Iris pigment epithelial cell (primary cell): Measurements from ENCODE around the gene GOLGB1.
"Not testable (repeated sequence)": the region's sequence is repeated elsewhere in the genome, so short reads cannot be mapped to it uniquely, and the experiment has no call there.

Experiments used
- DNase-seq: peaks from one replicate; pipeline ENCODE4 v3.0.0-alpha.2; 2011; ENCODE audit warnings: low read depth

Gene GOLGB1, protein sequence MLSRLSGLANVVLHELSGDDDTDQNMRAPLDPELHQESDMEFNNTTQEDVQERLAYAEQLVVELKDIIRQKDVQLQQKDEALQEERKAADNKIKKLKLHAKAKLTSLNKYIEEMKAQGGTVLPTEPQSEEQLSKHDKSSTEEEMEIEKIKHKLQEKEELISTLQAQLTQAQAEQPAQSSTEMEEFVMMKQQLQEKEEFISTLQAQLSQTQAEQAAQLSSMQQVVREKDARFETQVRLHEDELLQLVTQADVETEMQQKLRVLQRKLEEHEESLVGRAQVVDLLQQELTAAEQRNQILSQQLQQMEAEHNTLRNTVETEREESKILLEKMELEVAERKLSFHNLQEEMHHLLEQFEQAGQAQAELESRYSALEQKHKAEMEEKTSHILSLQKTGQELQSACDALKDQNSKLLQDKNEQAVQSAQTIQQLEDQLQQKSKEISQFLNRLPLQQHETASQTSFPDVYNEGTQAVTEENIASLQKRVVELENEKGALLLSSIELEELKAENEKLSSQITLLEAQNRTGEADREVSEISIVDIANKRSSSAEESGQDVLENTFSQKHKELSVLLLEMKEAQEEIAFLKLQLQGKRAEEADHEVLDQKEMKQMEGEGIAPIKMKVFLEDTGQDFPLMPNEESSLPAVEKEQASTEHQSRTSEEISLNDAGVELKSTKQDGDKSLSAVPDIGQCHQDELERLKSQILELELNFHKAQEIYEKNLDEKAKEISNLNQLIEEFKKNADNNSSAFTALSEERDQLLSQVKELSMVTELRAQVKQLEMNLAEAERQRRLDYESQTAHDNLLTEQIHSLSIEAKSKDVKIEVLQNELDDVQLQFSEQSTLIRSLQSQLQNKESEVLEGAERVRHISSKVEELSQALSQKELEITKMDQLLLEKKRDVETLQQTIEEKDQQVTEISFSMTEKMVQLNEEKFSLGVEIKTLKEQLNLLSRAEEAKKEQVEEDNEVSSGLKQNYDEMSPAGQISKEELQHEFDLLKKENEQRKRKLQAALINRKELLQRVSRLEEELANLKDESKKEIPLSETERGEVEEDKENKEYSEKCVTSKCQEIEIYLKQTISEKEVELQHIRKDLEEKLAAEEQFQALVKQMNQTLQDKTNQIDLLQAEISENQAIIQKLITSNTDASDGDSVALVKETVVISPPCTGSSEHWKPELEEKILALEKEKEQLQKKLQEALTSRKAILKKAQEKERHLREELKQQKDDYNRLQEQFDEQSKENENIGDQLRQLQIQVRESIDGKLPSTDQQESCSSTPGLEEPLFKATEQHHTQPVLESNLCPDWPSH (N-terminal part only)

DNA sequence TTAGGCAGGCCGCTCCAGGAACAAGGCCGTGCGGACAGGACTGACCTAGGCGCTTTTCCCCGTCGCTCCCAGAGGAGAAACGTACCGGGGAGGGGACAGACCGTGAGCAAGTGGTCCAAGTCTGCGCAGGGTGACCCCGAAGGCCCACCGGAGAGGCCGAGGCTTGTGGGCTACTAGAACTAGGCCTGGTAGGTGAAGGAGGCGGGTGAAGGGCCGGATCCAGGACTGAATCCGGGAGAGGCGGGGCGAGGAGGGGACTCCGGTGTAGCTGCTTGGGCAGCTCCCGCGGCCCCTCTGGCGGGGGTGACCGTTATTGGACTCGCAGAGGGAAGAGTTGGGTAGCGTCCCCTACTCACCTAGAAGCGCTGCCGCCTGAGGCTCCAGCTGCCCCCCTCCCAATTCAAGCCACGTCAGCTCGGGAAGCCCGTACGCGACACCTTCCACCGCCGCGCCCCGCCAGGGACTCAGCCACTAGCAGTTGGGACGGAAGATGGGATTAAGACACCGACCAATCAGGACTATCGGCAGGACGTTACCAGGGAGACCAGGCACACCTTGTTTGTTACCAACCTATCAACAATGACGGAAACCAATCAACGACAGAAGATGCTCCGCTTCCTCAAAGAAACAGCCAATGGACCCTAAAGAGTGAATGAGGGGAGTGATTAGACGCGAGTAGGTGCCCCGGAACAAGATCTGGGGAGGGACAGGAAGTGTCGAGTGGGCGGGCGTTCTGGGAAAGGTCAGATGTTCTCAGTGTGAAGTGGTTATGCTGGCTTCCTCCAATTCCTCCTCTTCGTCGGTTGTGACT lies at the start of gene GOLGB1:
Gene GOLGB1, minus strand, starts transcription at position 466 of the 811 bp plus-strand sequence. CDS start 18,770 bp downstream, outside the sequence.
- peak; percentile 100 for DNase-seq

DNA sequence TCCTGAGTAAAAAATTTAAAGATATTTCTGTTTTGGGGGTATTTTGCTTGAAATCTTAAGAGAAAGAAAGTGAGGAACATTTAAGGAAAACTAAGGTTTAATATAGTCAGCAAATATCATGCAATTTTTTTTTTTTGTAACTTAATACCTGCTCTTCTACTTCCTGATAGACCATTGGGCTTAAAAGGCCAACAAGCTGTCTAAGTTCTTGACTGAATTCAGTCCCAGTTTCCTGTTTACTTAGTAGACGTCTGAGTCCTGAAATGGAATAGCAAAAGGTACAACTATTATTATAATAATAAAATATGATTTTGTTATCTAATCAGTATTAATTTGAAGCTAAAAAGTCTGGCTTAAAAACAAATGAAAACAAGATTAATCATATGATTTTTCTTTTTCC lies 47.4 kb upstream of the GOLGB1 start:
- peak; percentile 28 for DNase-seq

DNA sequence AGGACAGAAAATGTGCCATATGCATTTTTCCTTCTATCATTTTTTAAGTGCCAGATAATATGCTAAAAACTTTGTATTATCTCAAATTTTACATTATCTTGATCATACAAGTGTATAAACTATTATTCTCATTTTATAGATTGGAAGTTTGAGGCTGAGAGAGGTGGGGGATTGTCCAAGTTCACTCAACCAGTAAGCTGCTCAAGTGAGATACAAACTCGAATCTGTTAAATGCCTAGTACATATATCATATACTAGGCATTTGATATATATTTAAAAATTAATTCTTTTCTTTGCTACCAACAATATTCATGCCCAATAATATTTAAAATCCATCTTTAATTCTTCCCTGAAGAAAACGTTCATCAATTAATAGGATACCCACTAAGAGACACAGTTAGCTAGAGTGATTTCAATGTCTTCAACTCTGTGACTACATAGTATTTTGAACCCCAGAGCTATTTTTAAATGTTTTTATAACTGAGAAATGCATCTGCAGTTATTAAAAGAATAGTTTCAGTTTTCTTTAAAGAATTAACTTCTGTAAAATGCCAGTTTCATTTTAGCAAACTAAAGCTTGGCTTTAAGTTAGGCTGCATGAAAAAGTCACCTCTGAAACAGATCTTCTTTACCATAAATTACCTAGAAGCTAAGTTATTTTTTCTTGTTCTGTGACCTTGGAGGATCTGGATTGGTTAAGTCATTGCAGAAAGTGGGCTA lies 44.9 kb upstream of the GOLGB1 start:
- DNase-seq: no peak

DNA sequence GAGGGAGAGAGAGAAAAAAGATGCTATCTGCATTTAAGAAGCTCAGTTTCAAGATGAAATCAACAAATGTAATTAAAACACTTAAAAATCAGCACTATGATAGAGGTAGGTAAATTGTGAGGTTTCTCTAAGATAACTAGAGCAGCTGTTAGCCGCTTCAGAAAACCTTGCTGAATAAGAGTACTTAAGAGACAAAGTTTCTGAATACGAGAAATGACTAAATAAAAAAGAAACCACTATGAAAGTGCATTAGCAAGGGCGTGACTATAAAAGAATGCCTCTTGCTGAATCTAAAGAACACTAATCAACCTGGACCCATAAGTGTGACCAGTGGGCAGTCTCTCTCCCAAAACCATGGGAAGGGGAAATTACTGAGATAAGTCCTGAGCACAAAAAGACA lies 43.5 kb upstream of the GOLGB1 start:
- DNase-seq: no peak

DNA sequence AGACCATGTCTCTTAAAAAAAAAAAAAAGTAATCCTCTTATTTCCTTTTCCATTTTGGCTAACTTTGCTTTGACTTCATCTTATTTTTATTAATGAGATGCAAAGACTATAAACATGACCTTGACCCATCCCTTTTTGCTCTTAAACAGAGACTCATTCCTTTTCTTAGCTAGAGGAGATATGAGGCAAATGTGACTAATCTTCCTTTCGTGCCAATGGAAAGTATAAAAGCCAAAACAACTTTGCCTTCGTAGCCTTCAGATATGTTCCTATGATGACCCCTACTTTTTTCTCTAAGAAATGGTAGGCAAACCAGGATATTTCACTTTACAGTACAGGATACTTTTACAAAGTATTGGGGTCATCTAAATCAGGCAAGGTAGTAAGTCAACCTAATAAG lies 36.9 kb upstream of the GOLGB1 start:
- DNase-seq: peak; percentile 39

DNA sequence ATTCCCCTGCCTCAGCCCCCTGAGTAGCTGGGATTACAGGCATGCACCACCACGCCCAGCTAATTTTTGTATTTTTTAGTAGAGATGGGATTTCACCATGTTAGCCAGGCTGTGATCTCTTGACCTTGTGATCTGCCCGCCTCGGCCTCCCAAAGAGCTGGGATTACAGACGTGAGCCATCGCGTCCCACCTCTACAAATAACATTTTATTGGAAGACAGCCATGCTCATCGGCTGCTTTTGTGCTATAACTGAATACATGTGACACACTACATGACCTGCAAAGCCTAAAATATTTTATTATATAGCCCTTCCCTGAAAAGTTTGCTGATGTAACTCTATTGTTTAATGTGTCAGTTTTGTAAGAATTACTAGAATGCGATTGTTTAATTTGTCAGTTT lies 33.2 kb upstream of the GOLGB1 start:
- not testable (repeated sequence) for DNase-seq

DNA sequence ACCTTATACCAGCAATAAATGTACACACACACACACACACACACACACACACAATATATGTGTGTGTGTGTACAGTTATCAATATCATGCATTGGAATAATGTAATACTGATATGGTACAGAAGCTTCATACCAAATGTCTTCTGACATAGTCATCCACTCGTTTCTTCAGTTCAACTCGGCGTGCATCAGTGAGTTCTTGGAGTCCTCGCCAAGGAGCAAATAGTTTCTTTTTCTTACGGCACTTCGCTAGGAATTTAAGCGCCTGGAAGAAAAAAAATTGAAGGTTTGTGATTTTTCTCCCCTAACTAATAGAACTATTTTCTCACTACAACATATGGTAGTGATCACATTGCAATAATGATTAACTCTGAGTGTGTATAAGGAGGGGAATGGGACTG lies 32.1 kb upstream of the GOLGB1 start:
- DNase-seq: no peak

DNA sequence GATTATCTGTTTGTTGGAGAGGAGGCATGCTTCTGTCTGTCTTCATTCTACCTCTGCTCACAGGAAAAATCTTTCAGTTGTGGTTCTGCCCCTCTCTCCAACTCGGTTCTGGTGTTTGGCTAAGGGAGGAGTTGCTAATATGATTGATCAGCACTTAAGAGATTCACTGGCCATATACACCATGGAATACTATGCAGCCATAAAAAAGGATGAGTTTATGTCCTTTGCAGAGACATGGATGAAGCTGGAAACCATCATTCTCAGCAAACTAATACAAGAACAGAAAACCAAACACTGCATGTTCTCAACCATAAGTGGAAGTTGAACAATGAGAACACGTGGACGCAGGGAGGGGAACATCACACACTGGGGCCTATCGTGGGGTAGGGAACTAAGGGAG lies 25.6 kb upstream of the GOLGB1 start:
- not testable (repeated sequence) for DNase-seq

DNA sequence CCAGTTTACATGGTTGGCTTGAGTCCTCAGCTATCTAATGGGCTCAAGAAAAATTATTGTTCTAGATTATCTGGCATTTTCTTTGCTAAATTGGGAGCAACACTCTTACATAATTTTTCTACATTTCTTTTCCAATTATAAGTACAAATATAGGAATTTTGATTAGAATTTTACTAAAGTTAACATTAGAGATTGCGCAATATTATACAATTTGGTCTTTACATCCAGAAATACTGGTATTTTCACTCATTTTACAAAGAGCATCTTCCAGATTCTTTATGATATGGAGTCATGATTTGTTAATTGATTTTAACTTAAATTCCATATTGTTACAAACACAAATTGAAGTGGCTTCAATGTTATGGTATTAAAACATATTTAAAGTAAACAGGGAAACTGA lies 19.7 kb upstream of the GOLGB1 start:
- DNase-seq: no peak

DNA sequence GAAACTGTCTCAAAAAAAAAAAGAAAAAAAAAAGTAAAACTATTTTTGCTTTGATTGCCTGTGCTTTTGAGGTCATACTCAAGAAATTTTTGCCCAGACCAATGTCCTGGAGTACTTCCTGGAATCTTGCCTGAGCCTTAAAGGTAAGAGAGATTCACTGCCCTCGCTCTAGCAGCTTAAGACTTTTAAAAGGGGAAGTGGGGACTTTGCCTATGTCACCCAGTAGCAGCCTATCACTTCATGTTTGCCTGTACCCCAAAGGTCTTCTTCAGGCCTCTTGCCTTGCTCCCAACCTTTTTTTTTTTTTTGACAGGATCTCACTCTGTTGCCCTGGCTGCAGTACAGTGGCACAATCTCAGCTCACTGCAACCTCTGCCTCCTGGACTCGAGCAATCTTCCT lies 18.9 kb upstream of the GOLGB1 start:
- DNase-seq: no peak

DNA sequence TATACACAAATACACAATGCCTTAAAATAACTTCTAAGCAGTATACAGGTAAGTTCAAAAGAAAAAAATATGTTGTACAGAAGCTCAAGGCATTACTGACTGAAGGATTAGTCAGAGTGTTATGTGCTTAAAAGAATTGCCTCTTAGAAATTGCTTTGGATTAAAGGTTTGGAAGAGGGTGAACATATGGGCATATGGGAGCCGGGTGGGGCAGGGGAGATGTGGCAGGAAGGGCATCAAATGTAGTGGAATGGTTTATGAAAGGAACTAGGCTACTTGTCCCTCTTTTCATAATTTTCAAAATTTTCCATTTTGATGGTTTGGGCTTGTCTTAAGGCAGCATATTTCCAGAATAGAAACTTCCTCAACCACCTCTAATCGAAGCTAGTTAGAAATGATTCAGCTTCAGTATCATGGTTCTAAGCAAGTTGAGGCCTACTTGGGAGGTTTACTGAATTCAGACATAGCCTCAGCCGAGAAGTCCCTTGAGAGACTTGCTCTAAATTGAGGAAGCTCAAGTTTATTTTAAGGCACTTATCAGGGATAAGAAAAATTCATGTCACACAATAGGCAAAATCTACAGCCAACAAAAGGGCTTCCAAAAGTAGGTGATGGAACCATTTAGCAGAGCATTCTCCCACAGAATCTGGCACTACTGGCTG lies 10.1 kb upstream of the GOLGB1 start:
- DNase-seq: no peak

DNA sequence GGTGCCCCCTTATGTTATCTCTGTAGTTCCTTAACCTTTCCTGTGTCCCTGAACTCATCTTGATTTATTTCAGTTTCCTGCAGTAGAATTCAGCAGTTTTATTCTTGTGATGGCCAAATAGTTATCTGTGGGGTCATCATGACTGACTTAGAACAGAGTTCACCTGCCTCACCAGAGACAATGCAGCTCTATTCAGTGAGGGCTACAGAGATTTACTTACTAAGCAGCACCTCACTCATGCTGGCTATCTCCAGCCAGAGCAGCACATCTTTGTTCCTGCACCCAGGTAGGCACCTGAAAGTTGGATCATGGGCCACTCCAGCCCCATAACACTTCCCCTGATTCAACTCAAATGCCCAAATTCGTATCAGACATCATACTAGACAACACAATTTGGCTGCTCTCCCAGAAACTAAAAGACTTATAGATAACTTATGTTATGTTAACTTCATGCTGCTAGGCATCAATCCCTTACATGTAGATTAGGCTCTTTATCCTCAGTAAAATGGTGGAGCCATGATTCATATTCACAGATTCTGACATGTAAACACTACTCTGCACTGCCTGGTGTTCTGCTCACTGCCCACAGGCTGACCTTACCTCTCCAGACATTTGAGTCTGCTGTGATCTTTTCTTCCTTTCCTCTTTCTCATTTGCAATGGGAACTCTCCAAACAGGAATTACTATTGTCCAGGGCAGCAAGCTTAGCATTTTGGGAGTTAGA lies 9.3 kb upstream of the GOLGB1 start:
- DNase-seq: peak; percentile 72

DNA sequence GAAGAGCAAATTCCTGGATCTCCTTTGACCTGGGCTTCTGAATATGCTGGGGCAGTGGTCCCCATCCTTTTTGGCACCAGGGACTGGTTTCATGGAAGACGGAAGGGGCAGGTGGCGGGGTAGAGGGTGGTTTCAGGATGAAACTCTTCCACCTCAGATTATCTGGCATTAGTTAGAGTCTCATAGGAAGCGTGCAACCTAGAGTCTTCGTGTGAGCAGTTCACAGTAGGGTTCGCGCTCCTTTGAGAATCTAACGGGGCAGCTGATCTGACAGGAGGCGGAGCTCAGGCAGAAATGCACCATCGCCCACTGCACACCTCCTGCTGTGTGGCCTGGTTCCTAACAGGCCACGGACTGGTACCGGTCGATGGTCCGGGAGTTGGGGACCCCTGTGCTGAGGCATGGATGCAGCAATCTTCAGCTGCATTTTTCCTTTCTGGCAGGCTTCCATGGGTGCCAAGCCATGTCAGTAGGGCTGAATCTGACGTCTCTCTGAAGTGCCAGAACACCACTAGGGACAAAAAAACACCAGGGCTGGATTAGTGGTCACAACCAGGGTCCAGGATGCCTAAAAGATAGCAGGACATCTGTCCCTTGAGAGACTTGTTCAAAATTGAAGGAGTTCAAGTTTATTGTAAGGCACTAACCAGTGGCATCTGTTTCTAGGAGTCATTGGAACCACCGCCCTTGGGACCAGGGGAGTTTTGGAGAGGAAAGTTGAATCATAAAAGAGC lies 8.4 kb upstream of the GOLGB1 start:
- DNase-seq: no peak

DNA sequence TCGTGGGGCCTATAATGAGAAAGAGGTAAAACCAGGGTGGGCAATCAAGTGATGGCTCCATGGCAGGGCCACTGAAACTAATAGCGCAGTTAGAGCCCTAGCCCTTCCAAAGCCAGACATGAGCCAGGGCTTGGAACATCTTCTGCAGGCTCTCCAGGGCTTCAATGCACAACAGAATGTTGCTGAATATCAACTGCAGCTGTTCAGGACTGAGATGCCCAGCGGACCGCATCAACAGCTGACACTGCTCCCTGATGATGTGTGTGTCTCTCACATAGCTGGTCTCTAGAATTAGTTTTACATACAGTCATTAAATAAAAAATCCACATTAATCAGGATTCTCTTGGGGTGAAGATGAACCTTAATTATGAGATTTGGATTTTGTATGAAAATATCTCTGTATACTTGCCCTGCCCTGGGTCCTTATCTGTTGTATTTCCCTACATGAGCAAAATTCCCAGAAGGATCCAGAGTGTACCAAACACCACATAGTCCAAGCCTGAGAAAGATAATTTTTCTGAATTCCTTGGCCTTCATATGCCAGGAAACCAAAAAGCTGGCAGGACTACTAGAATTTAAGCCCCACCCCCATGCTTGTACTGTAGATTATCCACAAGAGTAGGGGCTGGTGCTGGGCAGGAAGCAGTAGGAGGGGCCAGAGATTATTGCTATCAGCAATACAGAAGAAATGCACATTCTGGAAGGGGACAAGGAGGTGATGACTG lies 7.7 kb upstream of the GOLGB1 start:
- no peak for DNase-seq

DNA sequence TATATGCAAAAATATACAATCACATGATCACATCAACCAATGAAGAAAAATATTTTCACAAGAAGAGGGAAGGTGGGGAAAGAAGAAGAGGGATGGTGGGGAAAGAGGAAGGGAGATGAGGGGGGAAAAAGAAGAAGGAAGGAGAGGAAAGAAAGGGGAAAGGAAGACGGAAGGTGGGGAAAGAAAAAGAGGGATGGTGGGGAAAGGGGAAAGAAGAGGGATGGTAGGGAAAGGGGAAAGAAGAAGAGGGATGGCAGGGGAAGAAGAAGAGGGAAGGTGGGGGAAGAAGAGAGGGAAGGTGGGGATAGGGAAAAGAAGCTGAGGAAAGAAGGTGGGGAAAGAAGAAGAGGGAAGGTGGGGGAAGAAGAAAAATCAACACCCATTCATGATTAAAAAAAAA lies 3.2 kb upstream of the GOLGB1 start:
- DNase-seq: no peak

DNA sequence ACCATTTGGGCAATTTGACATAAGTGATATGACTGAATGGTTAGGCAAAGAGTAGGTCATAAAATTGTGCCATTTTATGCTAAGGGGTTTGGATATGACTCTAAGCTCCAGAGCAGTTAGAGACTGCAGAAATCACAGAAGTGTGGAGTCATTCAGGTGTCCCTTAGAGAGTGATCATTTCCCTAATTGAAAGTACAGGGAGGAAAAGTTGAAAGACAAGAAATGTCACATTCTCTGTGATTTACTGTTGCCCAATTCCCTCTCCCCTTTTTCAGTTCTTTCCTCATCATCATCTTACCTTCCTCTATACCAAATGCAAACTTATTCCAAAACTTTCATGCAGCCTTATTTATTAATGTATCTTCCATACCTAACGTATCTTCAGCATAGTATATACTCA lies 2.7 kb upstream of the GOLGB1 start:
- DNase-seq: no peak

DNA sequence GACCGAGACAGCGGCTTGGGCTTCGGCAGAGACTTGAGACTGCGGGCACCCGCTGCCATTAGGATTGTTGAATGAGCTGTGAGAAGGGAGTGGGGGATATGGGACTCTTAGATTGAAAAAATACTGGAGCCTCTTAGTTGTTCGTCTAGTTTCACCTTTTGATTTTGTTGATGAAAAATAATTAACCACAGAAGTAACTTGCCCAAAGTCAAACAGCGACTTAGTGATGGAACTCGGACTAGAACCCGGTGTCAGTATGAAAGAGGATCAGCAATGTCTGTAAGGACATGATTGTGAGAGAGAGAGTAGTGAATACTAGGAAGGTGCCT lies 510 bp upstream of the GOLGB1 start:
- no peak for DNase-seq

DNA sequence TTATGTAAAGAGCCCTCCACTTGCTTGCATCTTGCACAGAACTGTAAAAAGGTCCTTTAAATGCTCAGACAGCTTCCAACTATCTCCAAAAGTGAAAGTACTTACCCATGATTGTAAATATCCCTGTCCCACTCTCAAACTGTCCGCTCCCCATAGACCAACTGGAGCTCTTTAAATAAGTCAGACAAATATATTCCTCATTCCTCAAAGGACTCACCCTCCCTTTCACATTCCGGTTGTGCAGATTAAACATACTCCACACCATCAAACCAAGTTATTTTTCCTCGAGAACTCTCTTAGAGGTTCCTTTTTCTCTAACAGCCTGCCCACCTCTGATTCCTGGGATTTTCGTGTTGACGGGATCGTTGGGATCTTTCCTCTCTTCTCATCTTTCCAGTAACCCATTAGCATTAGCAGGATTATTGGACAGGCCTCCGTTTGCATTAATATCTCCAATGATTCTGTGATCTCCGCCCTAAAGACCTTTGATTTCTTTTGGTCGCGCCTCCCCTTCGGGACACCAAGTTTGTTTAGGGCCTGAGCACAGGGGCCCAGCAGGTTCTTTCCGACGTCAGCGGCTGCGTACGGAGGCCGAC lies 763 bp downstream of the GOLGB1 start:
- DNase-seq: peak; percentile 70
